ENCODE data around the gene DLG2.
A peak's percentile ranks its signal among the peaks of the same experiment; 100 is the strongest.

The DLG2 gene

GRCh38 chr11:85099522-85099921 lies 527.6 kb downstream of the DLG2 start:
- TF ChIP-seq CTCF (IDR thresholded peaks at IDR 0.05; ENCODE audit: low read depth, low read length): no peak
- no peak overlapping the region for H3K4me3 ChIP-seq (replicated peaks in 1 of 2; ENCODE audit: low read depth in 2 of 2, low read length in 2 of 2)
- DNase-seq (ENCODE audit: low read depth in 2 of 2): no peak

- TF ChIP-seq CTCF (IDR thresholded peaks at IDR 0.05; ENCODE audit: low read depth, low read length): no peak
- H3K4me3 ChIP-seq (replicated peaks in 1 of 2; ENCODE audit: low read depth in 2 of 2, low read length in 2 of 2): no peak overlapping the region
- no peak for DNase-seq (ENCODE audit: low read depth in 2 of 2)
Observed at GRCh38 chr11:85098996-85099395, 528.1 kb downstream of the DLG2 start.

GRCh38 chr11:85096939-85097338 lies 530.2 kb downstream of the DLG2 start:
- no peak for DNase-seq (ENCODE audit: low read depth in 2 of 2)
- H3K4me3 ChIP-seq (replicated peaks in 1 of 2; ENCODE audit: low read depth in 2 of 2, low read length in 2 of 2): no peak overlapping the region
- TF ChIP-seq CTCF (IDR thresholded peaks at IDR 0.05; ENCODE audit: low read depth, low read length): no peak

GRCh38 chr11:85095239-85095638 lies 531.9 kb downstream of the DLG2 start:
- no peak for DNase-seq (ENCODE audit: low read depth in 2 of 2)
- H3K4me3 ChIP-seq (replicated peaks in 1 of 2; ENCODE audit: low read depth in 2 of 2, low read length in 2 of 2): no peak overlapping the region
- TF ChIP-seq CTCF (IDR thresholded peaks at IDR 0.05; ENCODE audit: low read depth, low read length): no peak

GRCh38 chr11:85094795-85095194 lies 532.3 kb downstream of the DLG2 start:
- no peak for TF ChIP-seq CTCF (IDR thresholded peaks at IDR 0.05; ENCODE audit: low read depth, low read length)
- no peak overlapping the region for H3K4me3 ChIP-seq (replicated peaks in 1 of 2; ENCODE audit: low read depth in 2 of 2, low read length in 2 of 2)

GRCh38 chr11:85089654-85090053 lies 537.5 kb downstream of the DLG2 start:
- no peak for TF ChIP-seq CTCF (IDR thresholded peaks at IDR 0.05; ENCODE audit: low read depth, low read length)
- no peak overlapping the region for H3K4me3 ChIP-seq (replicated peaks in 1 of 2; ENCODE audit: low read depth in 2 of 2, low read length in 2 of 2)
- DNase-seq (ENCODE audit: low read depth in 2 of 2): no peak

More at GRCh38 chr11:85094795-85095194, 532.3 kb downstream of the DLG2 start:
- DNase-seq (ENCODE audit: low read depth in 2 of 2): no peak

- no peak for TF ChIP-seq CTCF (IDR thresholded peaks at IDR 0.05; ENCODE audit: low read depth, low read length)
- H3K4me3 ChIP-seq (replicated peaks in 1 of 2; ENCODE audit: low read depth in 2 of 2, low read length in 2 of 2): no peak overlapping the region
- peak in 1 of 2 donors; percentile 29 for DNase-seq (ENCODE audit: low read depth in 2 of 2)
Observed at GRCh38 chr11:85088286-85088685, 538.9 kb downstream of the DLG2 start.
